OCI-LY1 (cell line): ENCODE measurements around the gene PAK5.

Experiments
- H2AFZ ChIP-seq: fragments of 200-600 bp; sonication (generic), shearing (Covaris generic); 2 replicates; pipeline ENCODE4 v1.6.0; 2014; ENCODE audit warnings: antibody characterized with exemption, mild to moderate bottlenecking, low read length
- H3F3A ChIP-seq: fragments of 200-600 bp; sonication (generic), shearing (Covaris generic); 2 replicates; pipeline ENCODE4 v1.6.0; 2014; ENCODE audit warnings: mild to moderate bottlenecking, antibody characterized with exemption, low read length, moderate library complexity; ENCODE audit not compliant: insufficient read depth
- H3K27ac ChIP-seq: fragments of 200-600 bp; sonication (generic); 2 replicates; pipeline ENCODE4 v1.5.1; 2014; ENCODE audit warnings: low read length, mixed run types, mild to moderate bottlenecking, low read depth; ENCODE audit not compliant: poor library complexity, severe bottlenecking
- H3K27me3 ChIP-seq: fragments of 200-600 bp; sonication (generic); 2 replicates; pipeline ENCODE4 v1.6.0; 2014; ENCODE audit warnings: antibody characterized with exemption, mild to moderate bottlenecking, low read length, moderate library complexity; ENCODE audit not compliant: insufficient read depth
- H3K36me3 ChIP-seq: fragments of 200-600 bp; sonication (generic); 2 replicates; pipeline ENCODE4 v1.6.1; 2014; ENCODE audit warnings: mild to moderate bottlenecking, antibody characterized with exemption, low read length, moderate library complexity, mixed read lengths; ENCODE audit not compliant: insufficient read depth
- H3K4me1 ChIP-seq: fragments of 200-600 bp; sonication (generic); 2 replicates; pipeline ENCODE4 v1.5.1; 2014; ENCODE audit warnings: mild to moderate bottlenecking, low read length, moderate library complexity; ENCODE audit not compliant: insufficient read depth, severe bottlenecking
- H3K4me2 ChIP-seq: fragments of 200-600 bp; sonication (generic), shearing (Covaris generic); 2 replicates; pipeline ENCODE4 v1.6.1; 2014; ENCODE audit warnings: low read length
- H3K4me3 ChIP-seq: fragments of 200-600 bp; sonication (generic); 2 replicates; pipeline ENCODE4 v1.5.1; 2014; ENCODE audit warnings: low read length, low read depth, mild to moderate bottlenecking, mixed read lengths; ENCODE audit not compliant: poor library complexity, severe bottlenecking
- H3K79me2 ChIP-seq: fragments of 200-600 bp; shearing (Covaris generic); 2 replicates; pipeline ENCODE4 v1.6.1; 2016; ENCODE audit warnings: mixed run types, low read length, mixed read lengths; ENCODE audit not compliant: insufficient read depth
- H3K9ac ChIP-seq: fragments of 200-600 bp; sonication (generic), shearing (Covaris generic); 2 replicates; pipeline ENCODE4 v1.6.1; 2014; ENCODE audit warnings: mild to moderate bottlenecking, low read length, mixed read lengths
- H3K9me2 ChIP-seq: fragments of 200-600 bp; sonication (generic), shearing (Covaris generic); 2 replicates; pipeline ENCODE4 v1.6.1; 2014; ENCODE audit warnings: low read depth, mild to moderate bottlenecking, low read length, mixed read lengths
- H3K9me3 ChIP-seq: fragments of 200-600 bp; shearing (Covaris generic); 2 replicates; pipeline ENCODE4 v1.6.1; 2014; ENCODE audit warnings: low read length, mixed read lengths
- H4K20me1 ChIP-seq: fragments of 200-600 bp; sonication (generic), shearing (Covaris generic); 2 replicates; pipeline ENCODE4 v1.6.0; 2016; ENCODE audit warnings: mild to moderate bottlenecking, low read length; ENCODE audit not compliant: insufficient read depth
- EZH2 ChIP-seq: fragments of 200-600 bp; sonication (generic), shearing (Covaris generic); IDR thresholded peaks from 2 replicates; pipeline ENCODE4 v1.8.0; 2017; ENCODE audit warnings: borderline replicate concordance, mixed run types, mild to moderate bottlenecking, antibody characterized with exemption, low read length, moderate library complexity, mixed read lengths
- TF ChIP-seq, protein P1 (sequence below): fragments of 200-600 bp; sonication (generic), shearing (Covaris generic); IDR thresholded peaks from 2 replicates; pipeline ENCODE4 v1.5.1; 2017; ENCODE audit warnings: mild to moderate bottlenecking, antibody characterized with exemption, low read length, moderate library complexity, mixed read lengths

The PAK5 gene

DNA sequence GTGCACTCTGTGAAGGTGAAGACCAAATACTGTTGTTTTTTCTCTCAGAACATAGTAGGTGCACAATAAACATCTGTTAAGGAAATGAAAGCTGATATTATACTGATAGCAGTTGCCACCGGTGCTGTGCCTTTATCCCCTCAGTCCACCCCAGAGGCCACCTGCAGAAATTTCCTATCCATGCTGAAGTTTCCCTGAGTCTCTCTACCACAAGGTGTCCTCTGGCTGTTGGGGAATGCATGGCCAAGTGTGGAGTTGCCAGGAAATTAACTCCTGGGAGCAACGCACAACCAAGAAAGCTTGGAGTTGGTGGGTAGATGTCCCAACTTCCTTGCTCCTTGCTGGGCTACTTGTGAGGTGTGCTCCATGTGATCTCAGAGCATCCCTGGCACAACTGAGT lies 210.3 kb downstream of the PAK5 start:
- Histone ChIP-seq H3K9me2 (no peaks in the 10 kb centered on the region), H3K79me2 (no peaks in the 10 kb centered on the region), H3K36me3 (no peaks in the 10 kb centered on the region), H2AFZ (no peak overlapping the region), H3K9me3 (no peaks in the 10 kb centered on the region), H3K4me2 (no peak overlapping the region), H3F3A (no peaks in the 10 kb centered on the region), H3K27ac (no peak overlapping the region), H3K4me3 (no peak overlapping the region), H3K4me1 (no peaks in the 10 kb centered on the region), H4K20me1 (no peaks in the 10 kb centered on the region), H3K27me3 (no peaks in the 10 kb centered on the region), H3K9ac (no peak overlapping the region)
- TF ChIP-seq, protein P1, sequence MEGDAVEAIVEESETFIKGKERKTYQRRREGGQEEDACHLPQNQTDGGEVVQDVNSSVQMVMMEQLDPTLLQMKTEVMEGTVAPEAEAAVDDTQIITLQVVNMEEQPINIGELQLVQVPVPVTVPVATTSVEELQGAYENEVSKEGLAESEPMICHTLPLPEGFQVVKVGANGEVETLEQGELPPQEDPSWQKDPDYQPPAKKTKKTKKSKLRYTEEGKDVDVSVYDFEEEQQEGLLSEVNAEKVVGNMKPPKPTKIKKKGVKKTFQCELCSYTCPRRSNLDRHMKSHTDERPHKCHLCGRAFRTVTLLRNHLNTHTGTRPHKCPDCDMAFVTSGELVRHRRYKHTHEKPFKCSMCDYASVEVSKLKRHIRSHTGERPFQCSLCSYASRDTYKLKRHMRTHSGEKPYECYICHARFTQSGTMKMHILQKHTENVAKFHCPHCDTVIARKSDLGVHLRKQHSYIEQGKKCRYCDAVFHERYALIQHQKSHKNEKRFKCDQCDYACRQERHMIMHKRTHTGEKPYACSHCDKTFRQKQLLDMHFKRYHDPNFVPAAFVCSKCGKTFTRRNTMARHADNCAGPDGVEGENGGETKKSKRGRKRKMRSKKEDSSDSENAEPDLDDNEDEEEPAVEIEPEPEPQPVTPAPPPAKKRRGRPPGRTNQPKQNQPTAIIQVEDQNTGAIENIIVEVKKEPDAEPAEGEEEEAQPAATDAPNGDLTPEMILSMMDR: no peak

DNA sequence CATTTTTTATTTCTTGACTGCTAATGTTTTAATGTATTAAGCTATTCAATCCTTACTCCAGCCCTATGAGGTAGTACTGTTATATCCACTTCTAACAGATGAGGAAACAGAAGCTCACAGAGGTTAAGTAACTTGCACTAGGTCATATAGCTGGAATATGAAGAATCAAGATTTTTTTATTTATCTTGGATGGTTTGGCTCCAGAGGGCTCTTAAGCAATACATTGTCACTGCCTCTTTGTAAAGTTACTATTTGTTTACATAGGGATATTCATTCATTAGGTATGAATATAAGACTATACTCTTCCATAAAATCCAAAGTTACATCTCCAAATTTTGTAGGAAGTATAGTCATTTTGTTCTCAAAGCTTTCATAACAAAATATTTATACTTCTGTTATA lies 210.7 kb downstream of the PAK5 start:
- H2AFZ ChIP-seq: no peak overlapping the region
- no peaks in the 10 kb centered on the region for H4K20me1 ChIP-seq
- no peaks in the 10 kb centered on the region for H3K27me3 ChIP-seq
- no peak overlapping the region for H3K4me2 ChIP-seq
- no peaks in the 10 kb centered on the region for H3K4me1 ChIP-seq
- H3K9ac ChIP-seq: no peak overlapping the region
- H3K79me2 ChIP-seq: no peaks in the 10 kb centered on the region
- H3K9me2 ChIP-seq: no peaks in the 10 kb centered on the region
- 0 out of 2 replicates have a peak, but pooled peaks cover 3% of the 10 kb centered on the region for H3K9me3 ChIP-seq
- H3K36me3 ChIP-seq: no peaks in the 10 kb centered on the region
- TF ChIP-seq EZH2: no peak
- TF ChIP-seq, protein P1: no peak
- H3K4me3 ChIP-seq: no peak overlapping the region
- no peak overlapping the region for H3K27ac ChIP-seq
- H3F3A ChIP-seq: no peaks in the 10 kb centered on the region

DNA sequence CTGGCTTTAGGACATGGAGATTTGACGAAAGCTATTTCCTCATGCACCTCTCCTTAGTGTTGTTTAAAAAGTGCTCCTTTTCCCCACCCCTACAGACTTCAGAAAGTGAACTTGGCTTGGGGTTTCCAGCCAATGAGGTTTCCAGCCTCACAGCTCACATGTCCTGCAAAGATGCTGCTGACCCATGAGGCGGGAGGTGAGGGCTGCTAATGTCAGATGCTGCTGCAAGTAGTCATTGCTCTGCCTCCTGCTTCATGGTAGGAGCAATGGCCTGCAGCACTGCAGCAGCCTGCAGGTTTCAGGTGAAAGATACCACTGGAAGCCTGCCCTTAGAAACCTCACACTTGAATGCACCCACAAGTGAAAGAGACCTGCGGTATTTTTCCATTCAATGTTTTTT lies 211.7 kb downstream of the PAK5 start:
- TF ChIP-seq, protein P1: no peak
- TF ChIP-seq EZH2: no peak
- Histone ChIP-seq H3K4me2 (no peak overlapping the region), H3K36me3 (no peaks in the 10 kb centered on the region), H3K27ac (no peak overlapping the region), H3K79me2 (no peaks in the 10 kb centered on the region), H3K9ac (no peak overlapping the region), H3K9me3 (0 out of 2 replicates have a peak, but pooled peaks cover 5% of the 10 kb centered on the region), H3K9me2 (no peaks in the 10 kb centered on the region), H3K27me3 (no peaks in the 10 kb centered on the region), H4K20me1 (no peaks in the 10 kb centered on the region), H3K4me1 (no peaks in the 10 kb centered on the region), H3K4me3 (no peak overlapping the region), H3F3A (no peaks in the 10 kb centered on the region), H2AFZ (no peak overlapping the region)
